Dermis lymphatic vessel endothelial cell (primary cell): ENCODE results near the gene SPESP1. TPM values are rescaled to one million over a fixed set of nuclear protein-coding genes. Genes with fewer than 3 reads are reported as not detected.

Source experiments
- total RNA-seq: library from RNA; depleted of rRNA; stranded (reverse); fragments of >200 nt; gene quantifications from 2 replicates; pipeline ENCODE4 v1.2.1, GENCODE V29; 2014

SPESP1 gene
- total RNA-seq = 2.6 and 4.4 TPM in 2 replicates

GRCh38 chr15:68930268-68931022 is at the start of gene SPESP1:
Gene SPESP1, plus strand, starts transcription at chr15:68930525. Its CDS starts 129 bp downstream, at chr15:68930654.

Other genes with a start within 250 kb of the SPESP1 start
- 49.7 and 72.0 TPM in 2 replicates for gene ANP32A, start 109.6 kb upstream of the SPESP1 start, total RNA-seq
- gene NOX5, start 84.2 kb downstream of the SPESP1 start, total RNA-seq = under 0.01 and 0.09 TPM in 2 replicates
- 30.9 and 37.5 TPM in 2 replicates for gene GLCE, start 230.1 kb downstream of the SPESP1 start, total RNA-seq